ENCODE measurements around the gene P3H3.

DNA sequence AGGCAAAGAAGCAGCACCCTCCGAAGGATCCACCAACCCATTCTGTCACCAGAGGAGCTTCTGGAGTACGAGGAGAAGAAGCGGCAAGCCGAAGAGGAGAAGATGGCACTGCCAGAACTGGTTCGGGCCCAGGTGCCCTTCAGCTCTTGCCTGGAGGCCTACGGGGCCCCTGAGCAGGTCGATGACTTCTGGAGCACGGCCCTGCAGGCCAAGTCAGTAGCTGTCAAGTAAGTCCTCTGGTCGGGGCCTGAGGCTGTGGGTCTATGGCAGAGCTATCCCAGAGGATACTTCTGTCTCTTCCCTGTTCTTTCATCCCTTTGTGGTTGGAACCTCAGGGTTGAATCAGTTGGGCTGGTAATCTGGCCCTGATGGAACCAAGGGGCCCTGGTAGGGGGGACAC is 33.2 kb downstream of the P3H3 start:
- TF ChIP-seq, protein P1, sequence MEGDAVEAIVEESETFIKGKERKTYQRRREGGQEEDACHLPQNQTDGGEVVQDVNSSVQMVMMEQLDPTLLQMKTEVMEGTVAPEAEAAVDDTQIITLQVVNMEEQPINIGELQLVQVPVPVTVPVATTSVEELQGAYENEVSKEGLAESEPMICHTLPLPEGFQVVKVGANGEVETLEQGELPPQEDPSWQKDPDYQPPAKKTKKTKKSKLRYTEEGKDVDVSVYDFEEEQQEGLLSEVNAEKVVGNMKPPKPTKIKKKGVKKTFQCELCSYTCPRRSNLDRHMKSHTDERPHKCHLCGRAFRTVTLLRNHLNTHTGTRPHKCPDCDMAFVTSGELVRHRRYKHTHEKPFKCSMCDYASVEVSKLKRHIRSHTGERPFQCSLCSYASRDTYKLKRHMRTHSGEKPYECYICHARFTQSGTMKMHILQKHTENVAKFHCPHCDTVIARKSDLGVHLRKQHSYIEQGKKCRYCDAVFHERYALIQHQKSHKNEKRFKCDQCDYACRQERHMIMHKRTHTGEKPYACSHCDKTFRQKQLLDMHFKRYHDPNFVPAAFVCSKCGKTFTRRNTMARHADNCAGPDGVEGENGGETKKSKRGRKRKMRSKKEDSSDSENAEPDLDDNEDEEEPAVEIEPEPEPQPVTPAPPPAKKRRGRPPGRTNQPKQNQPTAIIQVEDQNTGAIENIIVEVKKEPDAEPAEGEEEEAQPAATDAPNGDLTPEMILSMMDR (IDR thresholded peaks at IDR 0.05 in 8 of 11, conservative IDR thresholded peaks at IDR 0.05 in 3 of 11): no peak
- TF ChIP-seq POLR2A (IDR thresholded peaks at IDR 0.05) (no peak), POLR2AphosphoS5 (IDR thresholded peaks at IDR 0.05) (no peak)
